Activated naive CD8-positive, alpha-beta T cell treated with anti-CD3 and anti-CD28 coated beads, Interleukin-2, amount 10 ng/mL, durations not matched to agents 7 days and 5 days (primary cell): ENCODE data around the gene VSIR. TPM values are rescaled to one million over a fixed set of nuclear protein-coding genes. Genes with fewer than 3 reads are reported as not detected.

ENCODE experiments used
- ATAC-seq: fragments of 150-1000 bp; cut with Tn5 transposase; one replicate; pipeline ENCODE4 v1.10.0; 2021; ENCODE audit warnings: low read depth, moderate library complexity
- POLR2A ChIA-PET: fragments of 350-600 bp; sonication (Branson Sonifier 250); formaldehyde crosslinking; loops from one replicate; lab custom pipeline; 2021; ENCODE audit warnings: antibody characterized with exemption; lab: Charles Lee
- DNase-seq: peaks from one replicate; pipeline ENCODE4 v3.0.0; 2021
- H3K27ac Mint-ChIP-seq: one replicate; pipeline ENCODE4 v1.8.0; 2022; ENCODE audit warnings: mild to moderate bottlenecking, mixed read lengths
- H3K27me3 Mint-ChIP-seq: one replicate; pipeline ENCODE4 v1.8.0; 2022; ENCODE audit warnings: mild to moderate bottlenecking, moderate library complexity, mixed read lengths
- H3K36me3 Mint-ChIP-seq: one replicate; pipeline ENCODE4 v1.8.0; 2021; ENCODE audit warnings: mild to moderate bottlenecking, mixed read lengths
- H3K4me1 Mint-ChIP-seq: one replicate; pipeline ENCODE4 v1.8.0; 2021; ENCODE audit warnings: mixed read lengths
- H3K4me3 Mint-ChIP-seq: one replicate; pipeline ENCODE4 v1.8.0; 2022; ENCODE audit warnings: mild to moderate bottlenecking, moderate library complexity, mixed read lengths
- H3K9me3 Mint-ChIP-seq: one replicate; pipeline ENCODE4 v1.8.0; 2021; ENCODE audit warnings: mixed read lengths
- total RNA-seq, 2 experiments: library from RNA; stranded (reverse); gene quantifications; one replicate each; pipeline ENCODE4 v1.2.3, GENCODE V29; 2021

The VSIR gene
- total RNA-seq, 2 experiments from 2014 or later = 124 to 125 TPM

DNA sequence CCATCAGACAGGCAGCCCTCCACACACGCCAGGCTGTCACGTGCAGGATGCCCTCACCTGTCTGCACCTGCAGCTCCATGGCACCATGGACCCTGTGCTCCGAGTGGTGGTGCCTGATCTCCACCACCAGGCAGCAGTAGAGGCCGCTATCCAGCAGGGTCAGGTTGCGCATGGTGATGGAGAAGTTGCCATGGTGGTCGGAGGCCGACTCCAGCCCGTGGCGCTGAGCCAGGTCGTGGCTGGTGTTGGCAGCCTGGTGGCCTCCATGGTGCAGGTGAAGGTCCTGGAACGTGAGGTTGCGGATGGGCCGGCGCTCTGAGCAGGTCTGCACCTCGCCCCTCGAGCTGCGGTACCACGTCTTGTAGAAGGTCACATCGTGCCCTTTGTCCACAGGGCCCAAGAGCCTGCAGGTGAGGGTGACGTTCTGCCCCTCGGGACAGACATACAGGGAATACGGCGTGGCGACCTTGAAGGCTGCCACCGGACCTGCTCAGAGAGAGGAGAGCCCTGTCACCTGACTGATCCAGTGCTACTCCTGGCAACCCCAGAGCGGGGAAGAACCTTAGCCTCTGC, 11.7 kb downstream of the VSIR start:
- ATAC-seq = no peak
- Mint-ChIP-seq H3K9me3 (no peaks in the 10 kb centered on the region), H3K36me3 (peaks cover 30% of the 10 kb centered on the region), H3K4me3 (no peak overlapping the region), H3K27me3 (no peaks in the 10 kb centered on the region), H3K27ac (peak overlapping the region; percentile 74), H3K4me1 (peaks cover 64% of the 10 kb centered on the region)
- DNase-seq = no peak
- POLR2A ChIA-PET = interaction anchor here (15.2 kb wide), 1 partner anchor 9 kb away, joined by 341 read pairs; no protein-coding TSS in a partner anchor

DNA sequence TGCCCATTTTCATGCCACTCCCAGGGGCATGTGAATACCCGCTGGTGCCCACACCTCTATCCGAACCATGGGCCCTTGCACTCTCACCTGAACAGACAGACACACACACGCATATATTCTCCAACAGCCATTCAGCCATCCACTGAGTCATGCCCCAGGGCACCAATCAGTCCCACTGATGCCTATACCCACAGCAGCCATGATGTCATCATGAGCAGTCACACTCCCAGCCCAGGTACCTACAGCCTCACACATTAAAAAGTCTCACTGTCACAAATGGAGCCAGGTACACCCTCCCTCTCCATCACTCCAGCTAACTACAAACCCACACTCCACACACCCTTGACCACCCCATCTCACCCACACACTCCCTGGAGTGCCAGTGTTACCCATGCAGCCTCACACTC, 12.2 kb downstream of the VSIR start:
- H3K27ac Mint-ChIP-seq = peak overlapping the region; percentile 74
- peaks cover 66% of the 10 kb centered on the region for H3K4me1 Mint-ChIP-seq
- peaks cover 28% of the 10 kb centered on the region for H3K36me3 Mint-ChIP-seq
- H3K27me3 Mint-ChIP-seq = no peaks in the 10 kb centered on the region
- DNase-seq (no peak), ATAC-seq (no peak)
- no peak overlapping the region for H3K4me3 Mint-ChIP-seq
- POLR2A ChIA-PET = no interaction called here
- H3K9me3 Mint-ChIP-seq = no peaks in the 10 kb centered on the region

DNA sequence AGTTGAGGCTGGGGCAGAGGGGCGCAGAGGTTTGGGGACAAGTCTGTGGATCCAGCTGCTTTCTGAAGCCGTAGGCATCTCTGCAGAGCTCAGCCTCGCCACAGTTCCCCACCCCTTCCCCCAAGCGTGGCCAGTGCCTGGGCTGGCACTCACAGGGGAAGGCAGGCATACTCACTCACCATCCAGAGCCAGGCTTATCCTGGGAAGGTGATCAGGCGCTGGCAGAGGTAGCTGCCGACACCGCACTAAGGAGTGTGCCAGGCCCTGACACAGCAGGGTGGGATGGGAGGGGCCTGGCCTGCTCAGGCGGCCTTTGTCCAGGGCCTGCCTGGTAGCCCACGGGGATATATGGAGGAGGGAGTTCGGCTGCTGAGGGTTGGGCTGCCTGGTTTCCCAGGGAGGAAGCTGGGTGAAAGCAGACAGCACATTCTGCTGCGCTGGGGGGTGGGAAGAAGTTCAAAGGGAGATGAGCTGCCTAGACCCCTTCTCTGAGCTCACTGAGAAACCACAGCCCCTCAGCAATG, 15.9 kb downstream of the VSIR start:
- Mint-ChIP-seq H3K9me3 (no peaks in the 10 kb centered on the region), H3K4me3 (peak overlapping the region; percentile 76), H3K36me3 (peaks cover 40% of the 10 kb centered on the region), H3K27ac (peak overlapping the region; percentile 93), H3K4me1 (peaks cover 74% of the 10 kb centered on the region), H3K27me3 (no peaks in the 10 kb centered on the region)
- peak; percentile 43 for DNase-seq
- ATAC-seq = peak; percentile 16
- POLR2A ChIA-PET = interaction anchor here (0.9 to 14.9 kb wide), 11 partner anchors 9 to 93 kb away, joined by 3 to 341 read pairs (median 8); partner anchors contain the start of genes PSAP and VSIR

DNA sequence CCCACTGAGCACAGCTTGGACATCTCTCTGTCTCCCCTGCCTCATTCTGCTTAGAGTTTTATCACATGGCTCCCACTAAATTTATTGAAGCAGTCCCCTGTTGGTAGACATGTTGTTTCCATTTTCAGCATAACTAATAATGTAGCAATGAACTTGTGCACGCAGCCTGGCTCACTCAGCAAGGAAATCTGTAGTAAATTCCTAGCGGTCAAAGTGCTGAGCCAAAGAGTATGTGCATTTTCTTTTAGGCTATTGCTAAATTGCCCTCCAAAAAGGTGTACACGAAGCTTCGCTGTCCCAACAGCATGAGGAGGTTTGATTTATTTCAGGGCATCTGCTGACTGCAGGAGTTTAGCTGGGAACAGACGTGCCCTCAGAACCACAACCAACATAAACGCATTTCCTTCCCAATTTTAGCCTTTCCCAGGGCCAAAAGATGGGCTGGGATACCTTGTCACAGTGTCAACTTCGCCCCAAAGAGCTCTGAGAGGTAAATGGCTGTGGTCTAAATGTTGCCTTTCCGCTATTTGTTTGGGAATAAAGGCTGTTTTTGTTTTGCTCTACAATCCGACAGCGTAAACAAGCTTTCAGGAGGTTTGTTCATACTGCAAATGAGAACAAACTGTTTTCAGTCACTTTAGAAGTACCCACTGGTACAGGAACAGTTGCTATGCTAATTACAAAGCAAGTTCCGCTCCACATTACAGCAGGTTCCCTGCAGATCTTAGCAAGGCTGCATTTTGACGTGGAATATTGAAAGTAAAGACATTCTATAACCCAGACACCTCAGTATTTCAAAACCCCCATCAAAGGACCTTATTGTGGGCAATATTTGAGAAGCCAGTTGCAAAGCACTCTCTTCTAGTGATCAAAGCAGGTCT, 16.8 kb downstream of the VSIR start:
- Mint-ChIP-seq H3K9me3 (no peaks in the 10 kb centered on the region), H3K4me1 (peaks cover 79% of the 10 kb centered on the region), H3K36me3 (peaks cover 42% of the 10 kb centered on the region), H3K27me3 (no peaks in the 10 kb centered on the region), H3K27ac (peak overlapping the region; percentile 93), H3K4me3 (peak overlapping the region; percentile 76)
- POLR2A ChIA-PET = interaction anchor here (1.1 to 14.9 kb wide), 10 partner anchors 8 to 94 kb away, joined by 3 to 341 read pairs (median 10); partner anchors contain the start of genes PSAP and VSIR
- ATAC-seq (peak; percentile 55), DNase-seq (no peak)

DNA sequence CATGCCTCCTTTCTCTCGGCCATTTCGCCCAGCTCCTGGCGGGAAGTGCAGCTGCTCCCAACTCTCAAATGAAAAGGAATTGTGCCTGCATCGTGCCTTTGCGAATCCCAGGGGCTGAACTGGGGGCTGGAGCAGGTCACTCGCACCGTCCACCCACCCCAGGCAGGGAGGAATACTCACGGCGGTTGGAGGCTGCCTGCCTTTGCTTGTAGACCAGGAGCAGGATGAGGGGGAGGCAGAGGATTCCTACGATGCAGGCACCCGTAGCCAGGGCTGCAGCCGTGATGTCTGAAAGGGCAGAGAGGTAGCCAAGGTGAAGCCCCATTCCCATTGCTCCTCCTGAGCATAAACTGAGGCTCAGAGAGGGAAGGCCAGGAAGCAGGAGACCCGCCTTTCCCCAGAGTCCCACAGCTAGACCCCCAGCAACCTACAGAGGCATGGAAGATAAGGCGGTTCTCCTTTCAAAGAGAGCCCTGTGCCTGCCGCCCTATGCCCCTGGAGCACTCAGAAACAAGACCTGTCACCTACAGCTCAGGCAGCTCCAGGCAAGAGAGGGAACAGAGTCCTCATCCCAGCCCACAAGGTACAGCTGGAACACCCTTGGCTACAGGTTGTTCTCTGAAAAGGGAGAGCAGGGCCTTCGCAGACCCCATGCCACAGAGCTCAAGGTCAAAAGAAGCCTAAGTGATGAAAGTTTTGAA, 18.0 kb downstream of the VSIR start:
- Mint-ChIP-seq H3K9me3 (no peaks in the 10 kb centered on the region), H3K27me3 (no peaks in the 10 kb centered on the region), H3K27ac (peak overlapping the region; percentile 43), H3K4me1 (peaks cover 78% of the 10 kb centered on the region), H3K36me3 (peaks cover 41% of the 10 kb centered on the region), H3K4me3 (no peak overlapping the region)
- ATAC-seq (no peak), DNase-seq (no peak)
- POLR2A ChIA-PET = interaction anchor here (1.0 to 14.9 kb wide), 6 partner anchors 9 to 56 kb away, joined by 3 to 341 read pairs (median 14); partner anchors contain the start of gene VSIR

DNA sequence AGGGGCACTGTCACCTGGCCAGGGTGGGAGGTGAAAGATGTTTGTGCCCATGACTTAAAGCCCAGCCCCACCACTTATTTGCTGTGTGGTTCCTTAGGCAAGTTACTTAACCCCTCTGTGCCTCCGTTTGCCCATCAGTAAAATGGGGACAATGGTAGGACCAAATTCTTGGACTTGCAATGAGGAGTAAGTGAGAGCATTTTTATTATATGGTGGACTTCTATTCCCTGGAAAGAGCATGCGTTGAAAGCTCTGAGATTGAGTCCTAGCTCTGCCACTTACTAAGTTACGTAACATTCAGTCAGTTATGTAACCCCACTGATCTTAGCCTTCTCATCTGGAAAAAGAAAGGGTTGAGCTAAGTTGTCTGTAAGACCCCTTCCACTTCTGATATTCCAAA, 18.8 kb downstream of the VSIR start:
- no peak for ATAC-seq
- no peak overlapping the region for H3K4me3 Mint-ChIP-seq
- POLR2A ChIA-PET = interaction anchor here (1.0 to 14.9 kb wide), 3 partner anchors 15 to 28 kb away, joined by 3 to 341 read pairs (median 25); partner anchors contain the start of gene VSIR
- H3K27me3 Mint-ChIP-seq = no peaks in the 10 kb centered on the region
- peak overlapping the region; percentile 91 for H3K27ac Mint-ChIP-seq
- H3K36me3 Mint-ChIP-seq = peaks cover 41% of the 10 kb centered on the region
- no peaks in the 10 kb centered on the region for H3K9me3 Mint-ChIP-seq
- H3K4me1 Mint-ChIP-seq = peaks cover 84% of the 10 kb centered on the region
- DNase-seq = no peak

DNA sequence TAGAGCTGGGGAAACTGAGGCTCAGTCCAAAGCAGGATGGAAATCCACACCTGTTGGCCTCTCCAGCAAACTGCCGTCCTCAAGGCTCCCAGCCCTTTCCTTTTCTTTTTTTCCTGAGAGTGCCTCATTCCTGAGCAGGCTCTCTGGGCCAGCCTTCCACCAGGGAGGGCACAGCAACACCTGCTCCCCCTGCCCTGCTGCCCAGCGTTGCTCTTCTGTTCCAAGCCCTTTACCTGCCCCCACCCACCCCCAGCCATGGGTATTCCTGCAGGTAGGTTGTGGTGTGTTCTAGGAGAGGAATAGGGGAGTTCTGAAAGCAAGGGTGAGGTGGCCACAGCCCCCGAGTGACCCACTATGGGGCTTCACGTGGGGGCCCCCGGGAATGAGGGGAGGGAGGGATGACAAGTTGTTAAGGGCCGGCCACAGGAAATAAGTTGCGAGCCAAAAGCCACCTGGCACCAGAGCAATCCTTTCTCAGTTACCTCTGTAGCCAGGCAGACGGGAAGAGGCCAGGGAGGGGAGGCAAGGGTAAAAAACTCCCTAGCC, 19.3 kb downstream of the VSIR start:
- peak overlapping the region; percentile 14 for H3K4me3 Mint-ChIP-seq
- H3K36me3 Mint-ChIP-seq = peaks cover 41% of the 10 kb centered on the region
- peaks cover 87% of the 10 kb centered on the region for H3K4me1 Mint-ChIP-seq

DNA sequence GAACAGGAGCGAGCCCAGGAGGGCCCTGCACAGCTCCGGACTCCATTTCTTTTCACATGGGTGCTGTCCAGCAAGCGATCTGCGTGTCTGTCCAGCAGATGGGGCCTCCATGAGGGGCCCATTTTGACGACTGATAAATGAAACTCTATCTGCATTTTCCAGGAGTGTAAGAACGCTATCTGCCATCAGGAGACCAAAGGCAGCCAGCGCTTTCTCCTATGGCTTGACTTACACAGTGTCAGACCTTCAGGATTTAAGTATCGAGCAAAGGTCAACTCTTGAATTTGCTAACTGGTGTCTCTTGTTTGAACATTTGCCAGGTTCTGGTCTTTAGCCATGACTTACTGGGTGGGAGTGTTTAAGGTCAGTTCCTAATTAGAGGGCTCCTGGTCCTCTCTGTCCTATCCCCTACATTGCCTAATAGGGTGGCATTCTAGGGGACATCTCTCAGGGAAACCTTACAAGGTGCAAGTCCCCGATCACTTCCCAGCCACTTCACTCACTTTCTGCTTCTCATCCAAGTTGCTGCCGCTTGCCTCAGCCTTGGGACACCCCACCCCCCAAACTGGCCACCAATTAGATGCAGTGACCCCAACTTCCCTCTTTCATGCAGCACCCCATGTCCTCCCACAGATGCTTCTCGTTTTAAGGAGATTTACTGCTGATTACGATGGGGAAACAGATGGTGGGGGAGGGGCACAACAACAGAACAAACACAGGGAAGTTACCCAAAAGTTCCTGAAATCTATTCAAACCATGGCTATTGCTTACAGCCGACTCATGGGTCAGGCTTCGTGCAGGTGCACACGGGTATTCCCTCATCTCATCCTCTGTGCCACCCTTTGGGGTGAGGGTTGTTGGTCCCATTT, 20.0 kb downstream of the VSIR start:
- peaks cover 91% of the 10 kb centered on the region for H3K4me1 Mint-ChIP-seq
- peaks cover 38% of the 10 kb centered on the region for H3K36me3 Mint-ChIP-seq
- ATAC-seq (no peak), DNase-seq (no peak)
- POLR2A ChIA-PET = interaction anchor here (1.1 to 14.9 kb wide), 6 partner anchors 11 to 59 kb away, joined by 3 to 341 read pairs (median 5); partner anchors contain the start of gene VSIR
- no peaks in the 10 kb centered on the region for H3K27me3 Mint-ChIP-seq
- no peaks in the 10 kb centered on the region for H3K9me3 Mint-ChIP-seq
- peak overlapping the region; percentile 53 for H3K4me3 Mint-ChIP-seq
- H3K27ac Mint-ChIP-seq = peak overlapping the region; percentile 91

More for the DNA sequence above, 19.3 kb downstream of the VSIR start:
- no peaks in the 10 kb centered on the region for H3K27me3 Mint-ChIP-seq
- POLR2A ChIA-PET = interaction anchor here (14.9 kb wide), 1 partner anchor 15 kb away, joined by 341 read pairs; the partner anchor contains the start of gene VSIR
- no peaks in the 10 kb centered on the region for H3K9me3 Mint-ChIP-seq
- peak overlapping the region; percentile 91 for H3K27ac Mint-ChIP-seq
- no peak for ATAC-seq
- no peak for DNase-seq

DNA sequence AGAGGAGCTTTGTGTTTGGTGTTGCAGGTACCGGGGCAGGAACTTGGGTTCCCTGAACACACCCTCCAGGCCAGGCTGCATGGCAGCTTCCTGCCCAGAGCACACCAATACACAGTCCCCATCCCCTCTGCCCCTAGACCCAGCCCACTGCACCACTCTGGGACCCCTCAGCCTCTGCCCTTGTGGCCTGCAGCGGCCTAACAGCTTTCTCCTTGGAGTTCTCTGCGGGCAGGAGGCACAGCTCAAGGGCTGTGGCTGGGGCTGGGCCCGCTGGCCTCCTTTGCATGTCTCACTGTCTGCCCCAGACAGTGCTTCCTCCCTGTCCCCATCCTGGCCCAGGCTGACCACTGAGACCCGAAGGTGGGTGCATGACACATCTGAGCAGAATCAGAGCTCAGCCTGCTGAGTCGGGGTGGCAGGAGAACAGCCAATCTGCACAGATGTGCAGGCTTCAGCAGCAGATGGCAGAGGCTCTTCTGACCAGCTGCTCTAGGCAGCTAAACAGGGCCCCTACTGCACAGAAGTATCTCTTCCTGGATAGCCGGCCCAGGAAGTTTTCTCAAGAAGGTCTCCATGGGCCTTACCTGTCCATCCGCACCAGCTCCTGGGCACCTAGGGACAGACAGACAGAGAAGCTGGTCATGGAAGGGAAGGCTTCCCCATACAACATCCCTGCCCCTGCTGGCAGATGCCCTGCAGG, 20.8 kb downstream of the VSIR start:
- ATAC-seq (peak; percentile 19), DNase-seq (peak; percentile 62)
- Mint-ChIP-seq H3K36me3 (peaks cover 35% of the 10 kb centered on the region), H3K27ac (peak overlapping the region; percentile 91), H3K9me3 (no peaks in the 10 kb centered on the region), H3K27me3 (no peaks in the 10 kb centered on the region), H3K4me1 (peaks cover 91% of the 10 kb centered on the region), H3K4me3 (peak overlapping the region; percentile 62)
- POLR2A ChIA-PET = interaction anchor here (1.1 to 14.9 kb wide), 7 partner anchors 10 to 60 kb away, joined by 3 to 341 read pairs (median 4); partner anchors contain the start of gene VSIR

DNA sequence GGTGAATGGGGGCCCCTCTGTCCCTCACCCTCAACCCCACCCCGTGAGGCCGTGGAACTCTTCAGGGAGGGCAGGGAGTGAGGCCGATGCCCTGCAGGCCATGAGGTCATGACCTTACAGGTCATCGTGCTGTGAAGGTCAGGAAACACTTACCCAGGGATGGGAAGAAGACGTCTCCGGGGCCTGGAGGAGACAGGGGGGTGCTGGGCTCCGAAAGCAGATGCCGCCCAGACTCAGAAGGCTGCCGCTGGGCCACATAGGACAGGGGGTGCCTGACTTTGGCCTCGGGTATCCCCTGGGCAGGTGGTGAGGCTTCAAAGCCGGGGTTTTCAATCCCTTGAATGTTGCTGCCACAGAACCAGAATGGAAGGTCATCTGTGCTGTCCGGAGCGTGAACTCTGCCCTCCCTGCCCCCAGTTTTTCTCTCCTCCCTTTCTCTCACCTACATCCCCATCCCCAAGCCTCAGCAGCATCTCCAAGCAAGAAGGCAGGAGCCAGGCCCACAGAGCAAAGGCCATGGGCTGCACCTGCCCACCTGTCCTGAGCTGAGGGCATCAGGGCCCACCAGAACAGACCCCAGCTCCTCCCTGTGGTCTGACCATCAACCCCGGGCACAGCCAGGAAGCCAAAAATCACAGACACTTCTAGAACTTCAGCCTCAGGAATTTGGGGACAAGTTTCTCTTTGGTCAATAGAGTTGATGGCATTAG, 21.6 kb downstream of the VSIR start:
- Mint-ChIP-seq H3K9me3 (no peaks in the 10 kb centered on the region), H3K4me1 (peaks cover 91% of the 10 kb centered on the region), H3K4me3 (peak overlapping the region; percentile 62), H3K36me3 (peaks cover 35% of the 10 kb centered on the region), H3K27me3 (no peaks in the 10 kb centered on the region), H3K27ac (peak overlapping the region; percentile 91)
- POLR2A ChIA-PET = interaction anchor here (0.9 to 14.9 kb wide), 8 partner anchors 9 to 61 kb away, joined by 3 to 341 read pairs (median 4); partner anchors contain the start of gene VSIR
- no peak for ATAC-seq
- DNase-seq = no peak
